Neural progenitor cell (in vitro differentiated cells): ENCODE results near the gene SUCNR1.

Source experiments
- EZH2phosphoT487 ChIP-seq: fragments of 200-600 bp; sonication (generic); IDR thresholded peaks from 2 replicates; pipeline ENCODE4 v1.6.1; 2017; ENCODE audit warnings: antibody characterized with exemption
- TF ChIP-seq, protein P1 (sequence below): fragments of 200-600 bp; sonication (generic); IDR thresholded peaks from 2 replicates; pipeline ENCODE4 v1.5.1; 2017; ENCODE audit warnings: antibody characterized with exemption, mild to moderate bottlenecking

GRCh38 chr3:151867666-151868065, 5.8 kb upstream of the SUCNR1 start:
- no peak for TF ChIP-seq EZH2phosphoT487
- TF ChIP-seq, protein P1, sequence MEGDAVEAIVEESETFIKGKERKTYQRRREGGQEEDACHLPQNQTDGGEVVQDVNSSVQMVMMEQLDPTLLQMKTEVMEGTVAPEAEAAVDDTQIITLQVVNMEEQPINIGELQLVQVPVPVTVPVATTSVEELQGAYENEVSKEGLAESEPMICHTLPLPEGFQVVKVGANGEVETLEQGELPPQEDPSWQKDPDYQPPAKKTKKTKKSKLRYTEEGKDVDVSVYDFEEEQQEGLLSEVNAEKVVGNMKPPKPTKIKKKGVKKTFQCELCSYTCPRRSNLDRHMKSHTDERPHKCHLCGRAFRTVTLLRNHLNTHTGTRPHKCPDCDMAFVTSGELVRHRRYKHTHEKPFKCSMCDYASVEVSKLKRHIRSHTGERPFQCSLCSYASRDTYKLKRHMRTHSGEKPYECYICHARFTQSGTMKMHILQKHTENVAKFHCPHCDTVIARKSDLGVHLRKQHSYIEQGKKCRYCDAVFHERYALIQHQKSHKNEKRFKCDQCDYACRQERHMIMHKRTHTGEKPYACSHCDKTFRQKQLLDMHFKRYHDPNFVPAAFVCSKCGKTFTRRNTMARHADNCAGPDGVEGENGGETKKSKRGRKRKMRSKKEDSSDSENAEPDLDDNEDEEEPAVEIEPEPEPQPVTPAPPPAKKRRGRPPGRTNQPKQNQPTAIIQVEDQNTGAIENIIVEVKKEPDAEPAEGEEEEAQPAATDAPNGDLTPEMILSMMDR = no peak
